Heart left ventricle (tissue), 13 donors: ENCODE measurements around the gene LCP2.

ENCODE experiments used
- POLR2A ChIP-seq, 2 donors: fragments of 450-650 bp; IDR thresholded peaks; one replicate each; pipeline ENCODE4 v1.6.1; 2017; ENCODE audit warnings: antibody characterized with exemption in 2 of 2, mild to moderate bottlenecking in 2 of 2, moderate library complexity in 2 of 2
- TF ChIP-seq, protein P1 (sequence below), 12 donors: fragments of 200-600 bp; sonication (generic) in 4 of 12; IDR thresholded peaks; one replicate each; pipeline versions ENCODE4 v1.5.0 to v1.8.0; 2018 to 2022; ENCODE audit warnings: antibody characterized with exemption in 12 of 12, mild to moderate bottlenecking in 5 of 12
- donor health status: ischemic (EF 13 %, LVEDD 7.1; RV severe dilation, severe dysfunction).
- donor health status: DM: no; HTN: yes; CAD: no.
- donor health status: DM: no; HTN: no; CAD: no.
- donor health status: ischemic (EF 25% LVEDD 6.9; RV normal size, moderate dysfunction).
- donor health status: ischemic (EF 25% LVEDD 5.7; RV mildly dilated, moderate dysfunction).
- donor health status: ischemic (EF 35%, LVEDD 5.7; RV mildly dilated, moderate dysfunction).
- donor health status: nonischemic (EF 11% LVEDD 7.7; RV severe dilation, severe dysfunction).
- donor health status: DM: yes; HTN: yes; CAD: no.
- donor health status: PGD.
- donor health status: ischemic (EF 29% LVEDD 5.4; RV normal size, mild dysfunction).
- donor health status: nonischemic (EF 23%, LVEDD 6.1; RV moderate dilation, normal function).

DNA sequence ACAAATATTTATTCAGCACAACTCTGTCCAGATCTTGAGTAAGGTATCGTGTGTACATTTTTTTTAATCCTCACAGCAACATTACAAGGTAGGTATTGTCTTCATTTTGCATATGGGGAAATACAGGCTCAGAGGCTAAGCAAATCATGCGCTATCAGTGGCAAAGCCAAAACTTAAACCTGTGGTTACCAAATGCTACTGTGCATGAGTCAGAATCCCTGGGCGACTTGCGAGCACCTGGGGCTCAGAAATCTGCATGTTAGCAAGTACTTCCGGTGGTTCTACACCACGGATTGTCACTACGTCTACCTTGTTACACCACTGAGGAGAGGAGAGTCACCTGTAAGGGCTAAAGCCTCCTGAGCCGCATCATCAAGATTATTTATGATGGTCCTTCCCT, 43.5 kb downstream of the LCP2 start:
- TF ChIP-seq, protein P1, sequence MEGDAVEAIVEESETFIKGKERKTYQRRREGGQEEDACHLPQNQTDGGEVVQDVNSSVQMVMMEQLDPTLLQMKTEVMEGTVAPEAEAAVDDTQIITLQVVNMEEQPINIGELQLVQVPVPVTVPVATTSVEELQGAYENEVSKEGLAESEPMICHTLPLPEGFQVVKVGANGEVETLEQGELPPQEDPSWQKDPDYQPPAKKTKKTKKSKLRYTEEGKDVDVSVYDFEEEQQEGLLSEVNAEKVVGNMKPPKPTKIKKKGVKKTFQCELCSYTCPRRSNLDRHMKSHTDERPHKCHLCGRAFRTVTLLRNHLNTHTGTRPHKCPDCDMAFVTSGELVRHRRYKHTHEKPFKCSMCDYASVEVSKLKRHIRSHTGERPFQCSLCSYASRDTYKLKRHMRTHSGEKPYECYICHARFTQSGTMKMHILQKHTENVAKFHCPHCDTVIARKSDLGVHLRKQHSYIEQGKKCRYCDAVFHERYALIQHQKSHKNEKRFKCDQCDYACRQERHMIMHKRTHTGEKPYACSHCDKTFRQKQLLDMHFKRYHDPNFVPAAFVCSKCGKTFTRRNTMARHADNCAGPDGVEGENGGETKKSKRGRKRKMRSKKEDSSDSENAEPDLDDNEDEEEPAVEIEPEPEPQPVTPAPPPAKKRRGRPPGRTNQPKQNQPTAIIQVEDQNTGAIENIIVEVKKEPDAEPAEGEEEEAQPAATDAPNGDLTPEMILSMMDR (IDR thresholded peaks at IDR 0.05) = no peak
- TF ChIP-seq POLR2A (IDR thresholded peaks at IDR 0.05) = no peak
